Activated CD8-positive, alpha-beta T cell treated with anti-CD3 and anti-CD28 coated beads, Interleukin-2, amount 10 ng/mL, durations not matched to agents 7 days and 5 days (primary cell): ENCODE results near the gene TMEM39A. TPM values are rescaled to one million over a fixed set of nuclear protein-coding genes. Genes with fewer than 3 reads are reported as not detected.
A peak's percentile ranks its signal among the peaks of the same experiment; 100 is the strongest.

ENCODE experiments used
- ATAC-seq: fragments of 150-1000 bp; cut with Tn5 transposase; one replicate; pipeline ENCODE4 v1.10.0; 2021; ENCODE audit warnings: moderate library complexity
- CTCF ChIA-PET: fragments of 350-600 bp; sonication (Branson Sonifier 250); formaldehyde crosslinking; loops from one replicate; lab custom pipeline; 2021; ENCODE audit warnings: antibody characterized with exemption; lab: Charles Lee
- POLR2A ChIA-PET: fragments of 350-600 bp; sonication (Branson Sonifier 250); formaldehyde crosslinking; loops from one replicate; lab custom pipeline; 2021; ENCODE audit warnings: antibody characterized with exemption; lab: Charles Lee
- DNase-seq: peaks from one replicate; pipeline ENCODE4 v3.0.0-alpha.2; 2020
- H3K27ac Mint-ChIP-seq: one replicate; pipeline ENCODE4 v1.8.0; 2021; ENCODE audit warnings: mild to moderate bottlenecking, mixed read lengths
- H3K27me3 Mint-ChIP-seq: one replicate; pipeline ENCODE4 v1.8.0; 2021; ENCODE audit warnings: low read depth, mixed read lengths
- H3K36me3 Mint-ChIP-seq: one replicate; pipeline ENCODE4 v1.8.0; 2021; ENCODE audit warnings: low read depth, mixed read lengths
- H3K4me1 Mint-ChIP-seq: one replicate; pipeline ENCODE4 v1.8.0; 2021; ENCODE audit warnings: low read depth, mixed read lengths
- H3K4me3 Mint-ChIP-seq: one replicate; pipeline ENCODE4 v1.8.0; 2021; ENCODE audit warnings: mild to moderate bottlenecking, mixed read lengths
- H3K9me3 Mint-ChIP-seq: one replicate; pipeline ENCODE4 v1.8.0; 2022; ENCODE audit warnings: mixed read lengths; ENCODE audit not compliant: insufficient read depth
- total RNA-seq, 2 experiments: library from RNA; stranded (reverse); gene quantifications; one replicate each; pipeline ENCODE4 v1.2.3, GENCODE V29; 2021

TMEM39A gene
- total RNA-seq, 2 experiments from 2014 or later, result 30.5 to 31.2 TPM

GRCh38 chr3:119494597-119494996 lies 31.2 kb upstream of the TMEM39A start:
- no peak for DNase-seq
- Mint-ChIP-seq H3K4me1 (peaks cover 13% of the 10 kb centered on the region), H3K36me3 (peaks cover 36% of the 10 kb centered on the region), H3K4me3 (no peak overlapping the region), H3K27me3 (no peaks in the 10 kb centered on the region), H3K27ac (no peak overlapping the region), H3K9me3 (no peaks in the 10 kb centered on the region)
- no peak for ATAC-seq
- ChIA-PET POLR2A (interaction anchor here (1.3 kb wide), 1 partner anchor 67 kb away, joined by 3 read pairs; no protein-coding TSS in a partner anchor), CTCF (interaction anchor here (1.0 to 1.2 kb wide), 3 partner anchors 9 to 199 kb away, joined by 3 to 4 read pairs (median 3); partner anchors contain the start of gene POGLUT1)

- ATAC-seq (no peak), DNase-seq (no peak)
- Mint-ChIP-seq H3K27ac (no peak overlapping the region), H3K9me3 (no peaks in the 10 kb centered on the region), H3K4me1 (peaks cover 11% of the 10 kb centered on the region), H3K4me3 (no peak overlapping the region), H3K27me3 (no peaks in the 10 kb centered on the region), H3K36me3 (peaks cover 44% of the 10 kb centered on the region)
- CTCF ChIA-PET, result no interaction called here
- POLR2A ChIA-PET, result no interaction called here
Measured at GRCh38 chr3:119492810-119493209, 29.4 kb upstream of the TMEM39A start.

DNA sequence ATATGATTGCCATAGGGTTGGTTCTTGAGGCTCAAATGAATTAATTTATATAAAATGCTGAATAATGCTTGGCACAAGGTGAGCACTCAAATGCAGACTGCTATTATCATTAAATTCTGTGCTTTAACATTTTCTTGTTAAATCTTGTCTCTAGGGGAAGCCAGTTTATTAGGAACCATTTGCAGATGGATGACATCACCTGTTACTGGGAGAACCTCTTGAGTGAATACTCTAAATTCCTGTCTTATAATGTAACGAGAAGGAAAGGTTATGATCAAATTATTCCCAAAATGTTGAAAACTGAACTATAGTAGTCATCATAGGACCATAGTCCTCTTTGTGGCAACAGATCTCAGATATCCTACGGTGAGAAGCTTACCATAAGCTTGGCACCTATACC lies 28.7 kb upstream of the TMEM39A start:
- no peak for DNase-seq
- Mint-ChIP-seq H3K27ac (no peak overlapping the region), H3K4me3 (no peak overlapping the region), H3K36me3 (peaks cover 44% of the 10 kb centered on the region), H3K4me1 (peaks cover 6% of the 10 kb centered on the region), H3K27me3 (no peaks in the 10 kb centered on the region), H3K9me3 (no peaks in the 10 kb centered on the region)
- no peak for ATAC-seq
- POLR2A ChIA-PET, result no interaction called here
- CTCF ChIA-PET, result no interaction called here

- ChIA-PET CTCF (interaction anchor here (0.6 to 1.1 kb wide), 3 partner anchors 9 to 69 kb away, joined by 3 read pairs; no protein-coding TSS in a partner anchor), POLR2A (interaction anchor here (0.5 to 2.3 kb wide), 2 partner anchors 8 to 41 kb away, joined by 3 to 9 read pairs; partner anchors contain the start of gene TIMMDC1)
- H3K4me3 Mint-ChIP-seq, result no peak overlapping the region
- H3K9me3 Mint-ChIP-seq, result no peaks in the 10 kb centered on the region
- DNase-seq (no peak), ATAC-seq (no peak)
- H3K27me3 Mint-ChIP-seq, result no peaks in the 10 kb centered on the region
- no peaks in the 10 kb centered on the region for H3K4me1 Mint-ChIP-seq
- no peak overlapping the region for H3K27ac Mint-ChIP-seq
- H3K36me3 Mint-ChIP-seq, result peaks cover 62% of the 10 kb centered on the region
Measured at GRCh38 chr3:119490153-119490552, 26.7 kb upstream of the TMEM39A start.

GRCh38 chr3:119485563-119485962 lies 22.1 kb upstream of the TMEM39A start:
- no peak overlapping the region for H3K27ac Mint-ChIP-seq

DNA sequence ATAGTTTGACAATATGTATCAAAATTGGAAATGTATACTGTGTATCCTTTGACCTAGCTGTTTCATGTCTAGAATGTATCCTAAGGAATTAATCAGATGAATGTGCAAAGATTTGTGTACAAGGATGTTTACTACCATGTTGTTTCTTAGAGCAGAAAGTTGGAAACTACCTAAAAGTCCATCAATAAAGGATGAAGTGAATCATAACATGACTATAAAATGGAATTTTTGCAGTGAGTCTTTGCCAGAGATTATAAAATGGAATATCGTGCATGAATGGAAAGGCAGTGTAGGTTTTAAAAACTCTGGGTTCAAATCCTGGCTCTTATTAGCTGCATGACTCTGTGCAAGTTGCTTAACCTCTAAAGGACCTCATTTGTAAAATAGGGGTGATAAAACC lies 19.7 kb upstream of the TMEM39A start:
- H3K4me3 Mint-ChIP-seq, result no peak overlapping the region
- no peaks in the 10 kb centered on the region for H3K9me3 Mint-ChIP-seq
- peaks cover 54% of the 10 kb centered on the region for H3K36me3 Mint-ChIP-seq
- ATAC-seq (no peak), DNase-seq (no peak)
- ChIA-PET CTCF (interaction anchor here (1.1 kb wide), 1 partner anchor 14 kb away, joined by 3 read pairs; no protein-coding TSS in a partner anchor), POLR2A (interaction anchor here (1.6 kb wide), 1 partner anchor 15 kb away, joined by 4 read pairs; no protein-coding TSS in a partner anchor)
- H3K27ac Mint-ChIP-seq, result no peak overlapping the region
- no peaks in the 10 kb centered on the region for H3K4me1 Mint-ChIP-seq
- no peaks in the 10 kb centered on the region for H3K27me3 Mint-ChIP-seq

More at GRCh38 chr3:119485563-119485962, 22.1 kb upstream of the TMEM39A start:
- CTCF ChIA-PET, result interaction anchor here (0.7 to 1.5 kb wide), 3 partner anchors 9 to 244 kb away, joined by 3 to 5 read pairs (median 3); no protein-coding TSS in a partner anchor
- no peak for ATAC-seq
- Mint-ChIP-seq H3K4me1 (no peaks in the 10 kb centered on the region), H3K36me3 (peaks cover 50% of the 10 kb centered on the region), H3K27me3 (no peaks in the 10 kb centered on the region), H3K9me3 (no peaks in the 10 kb centered on the region), H3K4me3 (no peak overlapping the region)
- POLR2A ChIA-PET, result interaction anchor here (1.0 kb wide), 1 partner anchor 12 kb away, joined by 3 read pairs; no protein-coding TSS in a partner anchor
- no peak for DNase-seq

- ATAC-seq (no peak), DNase-seq (no peak)
- Mint-ChIP-seq H3K4me3 (no peak overlapping the region), H3K27ac (no peak overlapping the region), H3K9me3 (no peaks in the 10 kb centered on the region), H3K36me3 (peaks cover 52% of the 10 kb centered on the region), H3K27me3 (no peaks in the 10 kb centered on the region), H3K4me1 (no peaks in the 10 kb centered on the region)
- POLR2A ChIA-PET, result interaction anchor here (1.1 kb wide), 1 partner anchor 17 kb away, joined by 4 read pairs; the partner anchor contains the start of gene TMEM39A
- CTCF ChIA-PET, result interaction anchor here (1.0 to 1.4 kb wide), 2 partner anchors 9 to 12 kb away, joined by 3 read pairs; partner anchors contain the start of gene POGLUT1
Measured at GRCh38 chr3:119481079-119481478, 17.7 kb upstream of the TMEM39A start.

DNA sequence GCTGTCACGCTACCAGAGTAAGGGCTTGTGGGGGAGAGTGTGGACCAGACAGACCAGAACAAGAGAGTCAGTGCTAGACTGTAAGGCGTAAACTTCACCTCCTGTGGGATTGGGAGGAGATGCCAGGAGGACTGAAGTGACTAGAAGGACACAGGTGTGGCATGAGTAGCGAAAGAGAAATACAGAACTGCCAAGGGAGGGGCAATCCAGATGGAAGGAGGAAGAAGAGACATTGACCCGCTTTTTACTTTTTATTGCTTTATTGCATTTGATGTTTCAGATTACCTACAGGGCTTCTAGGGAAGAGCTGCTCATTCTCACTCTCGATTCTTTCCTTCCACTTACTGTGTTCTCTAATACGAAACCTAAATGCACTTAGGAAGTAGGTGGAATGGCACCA lies 7.5 kb upstream of the TMEM39A start:
- no peaks in the 10 kb centered on the region for H3K27me3 Mint-ChIP-seq
- H3K4me3 Mint-ChIP-seq, result no peak overlapping the region
- ATAC-seq (no peak), DNase-seq (no peak)
- peak overlapping the region; percentile 13 for H3K27ac Mint-ChIP-seq
- H3K9me3 Mint-ChIP-seq, result no peaks in the 10 kb centered on the region
- ChIA-PET CTCF (interaction anchor here (1.4 kb wide), 1 partner anchor 15 kb away, joined by 5 read pairs; no protein-coding TSS in a partner anchor), POLR2A (interaction anchor here (1.1 to 3.1 kb wide), 3 partner anchors 27 to 230 kb away, joined by 3 to 28 read pairs (median 6); partner anchors contain the start of genes B4GALT4 and TIMMDC1)
- peaks cover 25% of the 10 kb centered on the region for H3K36me3 Mint-ChIP-seq
- peaks cover 33% of the 10 kb centered on the region for H3K4me1 Mint-ChIP-seq

GRCh38 chr3:119469418-119470189 lies 6.2 kb upstream of the TMEM39A start:
- Mint-ChIP-seq H3K4me1 (peaks cover 33% of the 10 kb centered on the region), H3K36me3 (peaks cover 21% of the 10 kb centered on the region), H3K9me3 (no peaks in the 10 kb centered on the region), H3K27ac (peak overlapping the region; percentile 94), H3K4me3 (peak overlapping the region; percentile 97), H3K27me3 (no peaks in the 10 kb centered on the region)
- ATAC-seq (no peak), DNase-seq (no peak)
- POLR2A ChIA-PET, result interaction anchor here (1.3 to 3.1 kb wide), 3 partner anchors 9 to 30 kb away, joined by 7 to 28 read pairs (median 7); partner anchors contain the start of gene TIMMDC1
- CTCF ChIA-PET, result interaction anchor here (0.8 to 1.5 kb wide), 5 partner anchors 12 to 210 kb away, joined by 3 to 5 read pairs (median 3); no protein-coding TSS in a partner anchor

DNA sequence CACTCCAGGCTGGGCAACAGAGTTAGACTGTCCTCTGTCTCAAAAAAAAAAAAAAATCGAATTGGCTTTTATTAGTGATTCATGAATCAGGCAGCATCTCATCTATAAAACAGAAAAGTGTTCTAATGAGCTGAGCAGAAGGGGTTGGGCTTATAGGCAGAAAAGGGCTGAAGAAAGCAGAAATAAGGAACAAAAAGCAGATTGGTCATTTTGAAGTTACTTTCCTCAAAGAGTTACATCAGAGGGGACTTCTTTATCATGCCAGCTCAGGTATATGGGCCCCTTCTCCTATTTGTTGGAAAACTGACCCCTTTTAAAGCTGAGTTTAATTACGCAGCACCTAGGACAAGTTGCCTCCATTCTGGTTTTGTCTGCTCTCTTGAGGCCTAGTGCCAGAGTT lies 4.6 kb upstream of the TMEM39A start:
- Mint-ChIP-seq H3K4me3 (peak overlapping the region; percentile 97), H3K36me3 (peaks cover 28% of the 10 kb centered on the region), H3K9me3 (no peaks in the 10 kb centered on the region), H3K27me3 (no peaks in the 10 kb centered on the region), H3K4me1 (peaks cover 44% of the 10 kb centered on the region), H3K27ac (peak overlapping the region; percentile 94)
- CTCF ChIA-PET, result no interaction called here
- ATAC-seq, result no peak
- POLR2A ChIA-PET, result interaction anchor here (0.8 to 3.1 kb wide), 2 partner anchors 31 to 426 kb away, joined by 4 to 28 read pairs; partner anchors contain the start of gene TIMMDC1
- DNase-seq, result no peak

GRCh38 chr3:119457246-119457645 lies 6.2 kb downstream of the TMEM39A start:
- Mint-ChIP-seq H3K27me3 (no peaks in the 10 kb centered on the region), H3K36me3 (peaks cover 60% of the 10 kb centered on the region), H3K4me1 (peaks cover 18% of the 10 kb centered on the region), H3K9me3 (no peaks in the 10 kb centered on the region), H3K4me3 (no peak overlapping the region), H3K27ac (no peak overlapping the region)
- ATAC-seq (no peak), DNase-seq (no peak)
- CTCF ChIA-PET, result no interaction called here
- POLR2A ChIA-PET, result no interaction called here
